ENCODE measurements around the gene KRT17.
"Not testable (repeated sequence)": the region's sequence is repeated elsewhere in the genome, so short reads cannot be mapped to it uniquely, and the experiment has no call there.

Gene KRT17

GRCh38 chr17:41619036-41619926, 5.1 kb downstream of the KRT17 start:
- DNase-seq, result no peak

- DNase-seq, result no peak
Measured at GRCh38 chr17:41618341-41619035, 5.9 kb downstream of the KRT17 start.

GRCh38 chr17:41617698-41618097, 6.7 kb downstream of the KRT17 start:
- DNase-seq, result no peak

GRCh38 chr17:41617136-41617535, 7.2 kb downstream of the KRT17 start:
- DNase-seq, result no peak

GRCh38 chr17:41616486-41616885, 7.9 kb downstream of the KRT17 start:
- not testable (repeated sequence) for DNase-seq

- DNase-seq, result no peak
Measured at GRCh38 chr17:41615454-41615853, 8.9 kb downstream of the KRT17 start.

GRCh38 chr17:41614767-41615166, 9.6 kb downstream of the KRT17 start:
- DNase-seq, result peak; percentile 15 to 17

GRCh38 chr17:41614098-41614497, 10.3 kb downstream of the KRT17 start:
- DNase-seq, result no peak

- no peak for DNase-seq
Measured at GRCh38 chr17:41613277-41614082, 10.9 kb downstream of the KRT17 start.

GRCh38 chr17:41612376-41613160, 11.8 kb downstream of the KRT17 start, which contains the start of gene KRT16:
TSS of gene KRT16 (minus strand) at chr17:41612767. CDS start at chr17:41612688, 79 bp downstream.
- DNase-seq, result not testable (repeated sequence)

- DNase-seq, result no peak
Measured at GRCh38 chr17:41610965-41611640, 13.3 kb downstream of the KRT17 start.

- not testable (repeated sequence) for DNase-seq
Measured at GRCh38 chr17:41610061-41610517, 14.3 kb downstream of the KRT17 start.

GRCh38 chr17:41606930-41607329, 17.4 kb downstream of the KRT17 start:
- not testable (repeated sequence) for DNase-seq

GRCh38 chr17:41602524-41602923, 21.9 kb downstream of the KRT17 start:
- no peak for DNase-seq

- DNase-seq, result no peak
Measured at GRCh38 chr17:41600318-41600717, 24.1 kb downstream of the KRT17 start.

GRCh38 chr17:41599680-41600079, 24.7 kb downstream of the KRT17 start:
- no peak for DNase-seq

- DNase-seq, result no peak
Measured at GRCh38 chr17:41595585-41595984, 28.8 kb downstream of the KRT17 start.

GRCh38 chr17:41594363-41594915, 29.9 kb downstream of the KRT17 start:
- DNase-seq, result no peak

GRCh38 chr17:41593306-41593981, 30.9 kb downstream of the KRT17 start:
- DNase-seq, result no peak

GRCh38 chr17:41592601-41593305, 31.6 kb downstream of the KRT17 start:
- DNase-seq, result no peak

Measured in Kasumi-1 (cell line).